Duodenal mucosa (tissue), 2 donors: ENCODE results near the gene DGKI.

Experiments
- H3K27ac ChIP-seq: one replicate; pipeline ENCODE4 v1.7.0; 2013; ENCODE audit warnings: low read depth, low read length
- H3K27me3 ChIP-seq, 2 donors: one replicate each; pipeline ENCODE4 v1.7.0; 2013; ENCODE audit warnings: low read length in 2 of 2, control low read depth in 1 of 2; ENCODE audit not compliant: insufficient read depth in 2 of 2, control insufficient read depth in 1 of 2
- H3K36me3 ChIP-seq, 2 donors: one replicate each; pipeline ENCODE4 v1.7.0; 2013; ENCODE audit warnings: low read length in 2 of 2, control low read depth in 1 of 2; ENCODE audit not compliant: insufficient read depth in 2 of 2, control insufficient read depth in 1 of 2
- H3K4me1 ChIP-seq, 2 donors: one replicate each; pipeline ENCODE4 v1.7.0; 2013; ENCODE audit warnings: low read length in 2 of 2, control low read depth in 1 of 2; ENCODE audit not compliant: insufficient read depth in 2 of 2, control insufficient read depth in 1 of 2
- H3K4me3 ChIP-seq, 2 donors: one replicate each; pipeline ENCODE4 v1.7.0; 2013; ENCODE audit warnings: low read length in 2 of 2, low read depth in 1 of 2
- H3K9ac ChIP-seq, 2 donors: one replicate each; pipeline ENCODE4 v1.7.0; 2013; ENCODE audit warnings: low read length in 2 of 2, low read depth in 1 of 2
- H3K9me3 ChIP-seq, 2 donors: one replicate each; pipeline ENCODE4 v1.7.0; 2013; ENCODE audit warnings: low read length in 2 of 2, control low read depth in 1 of 2; ENCODE audit not compliant: control insufficient read depth in 1 of 2

Gene DGKI

GRCh38 chr7:137873524-137873923, 26.8 kb upstream of the DGKI start:
- H3K36me3 ChIP-seq, result peaks cover 16 to 57% of the 10 kb centered on the region in 2 donors
- H3K9me3 ChIP-seq, result no peaks in the 10 kb centered on the region
- no peak overlapping the region for H3K4me3 ChIP-seq
- H3K4me1 ChIP-seq, result no peaks in the 10 kb centered on the region
- H3K27me3 ChIP-seq, result no peaks in the 10 kb centered on the region
- no peak overlapping the region for H3K27ac ChIP-seq
- no peak overlapping the region for H3K9ac ChIP-seq

GRCh38 chr7:137871170-137871915, 24.6 kb upstream of the DGKI start:
- Histone ChIP-seq H3K27me3 (no peaks in the 10 kb centered on the region), H3K36me3 (peaks cover 21 to 56% of the 10 kb centered on the region in 2 donors), H3K4me3 (no peak overlapping the region), H3K9ac (no peak overlapping the region), H3K4me1 (no peaks in the 10 kb centered on the region), H3K27ac (no peak overlapping the region), H3K9me3 (peaks cover 0 to 2% of the 10 kb centered on the region in 2 donors)

GRCh38 chr7:137870684-137871083, 23.9 kb upstream of the DGKI start:
- H3K27me3 ChIP-seq, result no peaks in the 10 kb centered on the region
- H3K9ac ChIP-seq, result no peak overlapping the region
- peaks cover 23 to 59% of the 10 kb centered on the region in 2 donors for H3K36me3 ChIP-seq
- H3K4me3 ChIP-seq, result no peak overlapping the region
- H3K27ac ChIP-seq, result no peak overlapping the region
- H3K4me1 ChIP-seq, result no peaks in the 10 kb centered on the region
- H3K9me3 ChIP-seq, result peaks cover 0 to 8% of the 10 kb centered on the region in 2 donors

GRCh38 chr7:137870078-137870477, 23.3 kb upstream of the DGKI start:
- peaks cover 0 to 8% of the 10 kb centered on the region in 2 donors for H3K9me3 ChIP-seq
- H3K4me3 ChIP-seq, result no peak overlapping the region
- H3K27ac ChIP-seq, result no peak overlapping the region
- no peaks in the 10 kb centered on the region for H3K4me1 ChIP-seq
- no peak overlapping the region for H3K9ac ChIP-seq
- no peaks in the 10 kb centered on the region for H3K27me3 ChIP-seq
- peaks cover 28 to 55% of the 10 kb centered on the region in 2 donors for H3K36me3 ChIP-seq

GRCh38 chr7:137869260-137869659, 22.5 kb upstream of the DGKI start:
- H3K27me3 ChIP-seq, result no peaks in the 10 kb centered on the region
- H3K9ac ChIP-seq, result no peak overlapping the region
- no peak overlapping the region for H3K4me3 ChIP-seq
- peaks cover 24 to 48% of the 10 kb centered on the region in 2 donors for H3K36me3 ChIP-seq
- no peak overlapping the region for H3K27ac ChIP-seq
- peaks cover 0 to 8% of the 10 kb centered on the region in 2 donors for H3K9me3 ChIP-seq
- no peaks in the 10 kb centered on the region for H3K4me1 ChIP-seq

- Histone ChIP-seq H3K9me3 (peaks cover 0 to 8% of the 10 kb centered on the region in 2 donors), H3K27me3 (no peaks in the 10 kb centered on the region), H3K27ac (no peak overlapping the region), H3K4me3 (no peak overlapping the region), H3K9ac (no peak overlapping the region), H3K36me3 (peaks cover 19 to 36% of the 10 kb centered on the region in 2 donors), H3K4me1 (no peaks in the 10 kb centered on the region)
These were observed 20.5 kb upstream of the DGKI start for GRCh38 chr7:137867289-137867688.

- H3K4me1 ChIP-seq, result no peaks in the 10 kb centered on the region
- H3K9ac ChIP-seq, result no peak overlapping the region
- H3K27me3 ChIP-seq, result no peaks in the 10 kb centered on the region
- peaks cover 0 to 8% of the 10 kb centered on the region in 2 donors for H3K9me3 ChIP-seq
- no peak overlapping the region for H3K4me3 ChIP-seq
- peaks cover 19 to 28% of the 10 kb centered on the region in 2 donors for H3K36me3 ChIP-seq
- no peak overlapping the region for H3K27ac ChIP-seq
These were observed 19.0 kb upstream of the DGKI start for GRCh38 chr7:137865764-137866163.

GRCh38 chr7:137862964-137863363, 16.2 kb upstream of the DGKI start:
- H3K27ac ChIP-seq, result no peak overlapping the region
- H3K4me1 ChIP-seq, result no peaks in the 10 kb centered on the region
- H3K9me3 ChIP-seq, result peaks cover 0 to 8% of the 10 kb centered on the region in 2 donors
- H3K36me3 ChIP-seq, result peaks cover 19 to 25% of the 10 kb centered on the region in 2 donors
- no peak overlapping the region for H3K4me3 ChIP-seq
- H3K27me3 ChIP-seq, result no peaks in the 10 kb centered on the region
- H3K9ac ChIP-seq, result no peak overlapping the region

- Histone ChIP-seq H3K9me3 (peaks cover 0 to 8% of the 10 kb centered on the region in 2 donors), H3K4me3 (no peak overlapping the region), H3K36me3 (peaks cover 18 to 19% of the 10 kb centered on the region in 2 donors), H3K27me3 (no peaks in the 10 kb centered on the region), H3K9ac (no peak overlapping the region), H3K4me1 (no peaks in the 10 kb centered on the region), H3K27ac (no peak overlapping the region)
These were observed 15.6 kb upstream of the DGKI start for GRCh38 chr7:137862358-137862757.

- H3K36me3 ChIP-seq, result peaks cover 5% of the 10 kb centered on the region in 2 donors
These were observed 13.8 kb upstream of the DGKI start for GRCh38 chr7:137860542-137860941.

More at GRCh38 chr7:137860542-137860941, 13.8 kb upstream of the DGKI start:
- Histone ChIP-seq H3K4me3 (no peak overlapping the region), H3K27ac (no peak overlapping the region), H3K9me3 (no peaks in the 10 kb centered on the region), H3K27me3 (no peaks in the 10 kb centered on the region), H3K4me1 (no peaks in the 10 kb centered on the region), H3K9ac (no peak overlapping the region)
